B cell (primary cell): Measurements from ENCODE around the gene LSM4.

ENCODE experiments used
- EZH2 ChIP-seq: IDR thresholded peaks from 2 replicates; pipeline ENCODE4 v1.6.1; 2012; ENCODE audit warnings: borderline replicate concordance, low read depth, mild to moderate bottlenecking, moderate library complexity, low read length; ENCODE audit not compliant: insufficient read depth, poor library complexity, severe bottlenecking
- TF ChIP-seq, protein P1 (sequence below): fragments of 200-600 bp; IDR thresholded peaks from one replicate; pipeline ENCODE4 v1.8.0; 2022; ENCODE audit warnings: antibody characterized with exemption, mild to moderate bottlenecking

DNA sequence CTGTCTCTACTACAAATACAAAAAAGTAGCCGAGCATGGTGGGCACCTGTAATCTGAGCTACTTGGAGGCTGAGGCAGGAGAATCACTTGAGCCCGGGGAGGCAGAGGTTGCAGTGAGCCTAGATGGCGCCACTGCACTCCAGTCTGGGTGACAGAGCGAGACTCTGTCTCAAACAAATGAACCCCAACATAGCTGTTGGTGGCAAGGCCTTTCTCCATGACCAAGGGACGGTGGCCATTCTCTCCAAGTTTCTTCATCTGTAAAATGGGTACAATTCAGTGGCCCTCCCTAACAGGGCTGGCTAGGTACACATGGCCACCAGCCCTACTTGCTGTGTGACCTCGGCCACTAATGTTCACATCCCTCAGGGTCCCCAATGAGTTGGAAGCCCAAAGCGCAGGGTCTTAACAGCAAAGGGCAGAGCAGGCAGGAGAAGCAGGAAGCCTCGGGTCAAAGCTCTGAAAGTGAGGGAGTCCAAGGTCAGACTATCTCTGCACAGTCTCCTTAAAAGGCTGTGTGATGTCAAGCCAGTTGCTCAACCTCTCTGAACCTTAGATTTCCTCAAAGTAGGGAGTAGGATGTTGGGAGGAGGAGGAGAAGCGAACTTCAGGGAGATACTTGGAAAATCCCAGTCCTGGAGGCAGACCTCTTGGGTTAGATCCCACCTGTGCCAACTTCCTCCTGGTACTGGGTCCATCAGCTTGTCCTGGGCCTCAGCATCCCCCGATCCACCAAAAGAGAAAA is 44.2 kb downstream of the LSM4 start:
- TF ChIP-seq, protein P1, sequence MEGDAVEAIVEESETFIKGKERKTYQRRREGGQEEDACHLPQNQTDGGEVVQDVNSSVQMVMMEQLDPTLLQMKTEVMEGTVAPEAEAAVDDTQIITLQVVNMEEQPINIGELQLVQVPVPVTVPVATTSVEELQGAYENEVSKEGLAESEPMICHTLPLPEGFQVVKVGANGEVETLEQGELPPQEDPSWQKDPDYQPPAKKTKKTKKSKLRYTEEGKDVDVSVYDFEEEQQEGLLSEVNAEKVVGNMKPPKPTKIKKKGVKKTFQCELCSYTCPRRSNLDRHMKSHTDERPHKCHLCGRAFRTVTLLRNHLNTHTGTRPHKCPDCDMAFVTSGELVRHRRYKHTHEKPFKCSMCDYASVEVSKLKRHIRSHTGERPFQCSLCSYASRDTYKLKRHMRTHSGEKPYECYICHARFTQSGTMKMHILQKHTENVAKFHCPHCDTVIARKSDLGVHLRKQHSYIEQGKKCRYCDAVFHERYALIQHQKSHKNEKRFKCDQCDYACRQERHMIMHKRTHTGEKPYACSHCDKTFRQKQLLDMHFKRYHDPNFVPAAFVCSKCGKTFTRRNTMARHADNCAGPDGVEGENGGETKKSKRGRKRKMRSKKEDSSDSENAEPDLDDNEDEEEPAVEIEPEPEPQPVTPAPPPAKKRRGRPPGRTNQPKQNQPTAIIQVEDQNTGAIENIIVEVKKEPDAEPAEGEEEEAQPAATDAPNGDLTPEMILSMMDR, result peak; percentile 43
- no peak for TF ChIP-seq EZH2
